OCI-LY1 (cell line): ENCODE data around the gene SS18L1.

ENCODE experiments used
- H2AFZ ChIP-seq: fragments of 200-600 bp; sonication (generic), shearing (Covaris generic); 2 replicates; pipeline ENCODE4 v1.6.0; 2014; ENCODE audit warnings: antibody characterized with exemption, mild to moderate bottlenecking, low read length
- H3F3A ChIP-seq: fragments of 200-600 bp; sonication (generic), shearing (Covaris generic); 2 replicates; pipeline ENCODE4 v1.6.0; 2014; ENCODE audit warnings: mild to moderate bottlenecking, antibody characterized with exemption, low read length, moderate library complexity; ENCODE audit not compliant: insufficient read depth
- H3K27ac ChIP-seq: fragments of 200-600 bp; sonication (generic); 2 replicates; pipeline ENCODE4 v1.5.1; 2014; ENCODE audit warnings: low read length, mixed run types, mild to moderate bottlenecking, low read depth; ENCODE audit not compliant: poor library complexity, severe bottlenecking
- H3K27me3 ChIP-seq: fragments of 200-600 bp; sonication (generic); 2 replicates; pipeline ENCODE4 v1.6.0; 2014; ENCODE audit warnings: antibody characterized with exemption, mild to moderate bottlenecking, low read length, moderate library complexity; ENCODE audit not compliant: insufficient read depth
- H3K36me3 ChIP-seq: fragments of 200-600 bp; sonication (generic); 2 replicates; pipeline ENCODE4 v1.6.1; 2014; ENCODE audit warnings: mild to moderate bottlenecking, antibody characterized with exemption, low read length, moderate library complexity, mixed read lengths; ENCODE audit not compliant: insufficient read depth
- H3K4me1 ChIP-seq: fragments of 200-600 bp; sonication (generic); 2 replicates; pipeline ENCODE4 v1.5.1; 2014; ENCODE audit warnings: mild to moderate bottlenecking, low read length, moderate library complexity; ENCODE audit not compliant: insufficient read depth, severe bottlenecking
- H3K4me2 ChIP-seq: fragments of 200-600 bp; sonication (generic), shearing (Covaris generic); 2 replicates; pipeline ENCODE4 v1.6.1; 2014; ENCODE audit warnings: low read length
- H3K4me3 ChIP-seq: fragments of 200-600 bp; sonication (generic); 2 replicates; pipeline ENCODE4 v1.5.1; 2014; ENCODE audit warnings: low read length, low read depth, mild to moderate bottlenecking, mixed read lengths; ENCODE audit not compliant: poor library complexity, severe bottlenecking
- H3K79me2 ChIP-seq: fragments of 200-600 bp; shearing (Covaris generic); 2 replicates; pipeline ENCODE4 v1.6.1; 2016; ENCODE audit warnings: mixed run types, low read length, mixed read lengths; ENCODE audit not compliant: insufficient read depth
- H3K9ac ChIP-seq: fragments of 200-600 bp; sonication (generic), shearing (Covaris generic); 2 replicates; pipeline ENCODE4 v1.6.1; 2014; ENCODE audit warnings: mild to moderate bottlenecking, low read length, mixed read lengths
- H3K9me2 ChIP-seq: fragments of 200-600 bp; sonication (generic), shearing (Covaris generic); 2 replicates; pipeline ENCODE4 v1.6.1; 2014; ENCODE audit warnings: low read depth, mild to moderate bottlenecking, low read length, mixed read lengths
- H3K9me3 ChIP-seq: fragments of 200-600 bp; shearing (Covaris generic); 2 replicates; pipeline ENCODE4 v1.6.1; 2014; ENCODE audit warnings: low read length, mixed read lengths
- H4K20me1 ChIP-seq: fragments of 200-600 bp; sonication (generic), shearing (Covaris generic); 2 replicates; pipeline ENCODE4 v1.6.0; 2016; ENCODE audit warnings: mild to moderate bottlenecking, low read length; ENCODE audit not compliant: insufficient read depth
- CTCF ChIP-seq: fragments of 200-600 bp; sonication (generic), shearing (Covaris generic); IDR thresholded peaks from 2 replicates; pipeline ENCODE4 v1.5.1; 2017; ENCODE audit warnings: mild to moderate bottlenecking, antibody characterized with exemption, low read length, moderate library complexity, mixed read lengths
- EZH2 ChIP-seq: fragments of 200-600 bp; sonication (generic), shearing (Covaris generic); IDR thresholded peaks from 2 replicates; pipeline ENCODE4 v1.8.0; 2017; ENCODE audit warnings: borderline replicate concordance, mixed run types, mild to moderate bottlenecking, antibody characterized with exemption, low read length, moderate library complexity, mixed read lengths

The SS18L1 gene

DNA sequence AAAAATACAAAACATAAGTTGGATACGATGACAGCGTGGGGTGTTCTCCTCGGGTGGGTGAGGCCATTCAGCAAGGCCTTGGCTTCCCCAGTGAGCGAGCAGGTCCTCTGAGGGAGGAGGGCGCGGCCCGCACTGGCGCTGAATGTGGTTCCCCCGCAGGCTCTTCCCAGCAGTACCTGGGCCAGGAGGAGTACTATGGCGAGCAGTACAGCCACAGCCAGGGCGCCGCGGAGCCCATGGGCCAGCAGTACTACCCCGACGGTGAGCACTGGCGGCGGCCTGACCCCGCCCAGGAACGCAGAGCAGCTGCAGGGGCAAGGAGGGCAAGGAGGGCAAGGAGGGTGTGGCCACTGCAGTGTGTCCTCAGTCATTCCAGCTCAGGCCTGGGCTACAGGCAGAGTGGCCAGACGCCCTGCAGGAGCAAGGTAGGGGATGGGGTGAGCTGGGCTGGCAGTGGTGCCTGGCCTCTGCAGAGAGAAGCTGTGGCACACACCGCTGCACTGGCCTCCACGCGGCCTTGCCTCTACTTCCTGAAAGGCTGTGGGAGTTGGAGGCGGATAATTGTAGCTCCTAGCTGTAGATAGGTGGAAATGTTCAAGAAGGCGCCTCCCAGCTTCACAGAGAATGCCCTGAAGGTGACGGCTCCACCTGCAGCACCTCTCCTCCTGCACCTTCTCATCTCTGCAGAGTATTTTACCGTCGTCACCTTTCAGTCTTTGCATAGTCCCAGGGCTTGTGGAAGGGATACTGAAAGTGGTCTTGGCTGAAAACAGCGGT, 20.6 kb downstream of the SS18L1 start:
- H4K20me1 ChIP-seq, result no peaks in the 10 kb centered on the region
- no peaks in the 10 kb centered on the region for H3K9me3 ChIP-seq
- H3K79me2 ChIP-seq, result no peaks in the 10 kb centered on the region
- no peak for TF ChIP-seq CTCF
- no peak for TF ChIP-seq EZH2
- no peaks in the 10 kb centered on the region for H3F3A ChIP-seq
- H3K4me1 ChIP-seq, result no peaks in the 10 kb centered on the region
- H3K36me3 ChIP-seq, result peaks cover 5% of the 10 kb centered on the region; the same call in 1 of the 2 replicates
- no peak overlapping the region for H3K4me2 ChIP-seq
- no peaks in the 10 kb centered on the region for H3K27me3 ChIP-seq
- H2AFZ ChIP-seq, result no peak overlapping the region
- H3K4me3 ChIP-seq, result no peak overlapping the region
- H3K27ac ChIP-seq, result no peak overlapping the region
- no peak overlapping the region for H3K9ac ChIP-seq
- no peaks in the 10 kb centered on the region for H3K9me2 ChIP-seq

- Histone ChIP-seq H3K4me3 (no peak overlapping the region), H3K36me3 (peaks cover 7% of the 10 kb centered on the region; the same call in 1 of the 2 replicates), H3K9me2 (no peaks in the 10 kb centered on the region), H3K9me3 (no peaks in the 10 kb centered on the region), H3K4me2 (no peak overlapping the region), H3K27ac (no peak overlapping the region), H3K4me1 (no peaks in the 10 kb centered on the region), H3K79me2 (no peaks in the 10 kb centered on the region), H4K20me1 (no peaks in the 10 kb centered on the region), H2AFZ (no peak overlapping the region), H3F3A (no peaks in the 10 kb centered on the region), H3K9ac (no peak overlapping the region), H3K27me3 (no peaks in the 10 kb centered on the region)
- TF ChIP-seq CTCF (no peak), EZH2 (no peak)
Measured at GRCh38 chr20:62164879-62165761, 21.6 kb downstream of the SS18L1 start.

DNA sequence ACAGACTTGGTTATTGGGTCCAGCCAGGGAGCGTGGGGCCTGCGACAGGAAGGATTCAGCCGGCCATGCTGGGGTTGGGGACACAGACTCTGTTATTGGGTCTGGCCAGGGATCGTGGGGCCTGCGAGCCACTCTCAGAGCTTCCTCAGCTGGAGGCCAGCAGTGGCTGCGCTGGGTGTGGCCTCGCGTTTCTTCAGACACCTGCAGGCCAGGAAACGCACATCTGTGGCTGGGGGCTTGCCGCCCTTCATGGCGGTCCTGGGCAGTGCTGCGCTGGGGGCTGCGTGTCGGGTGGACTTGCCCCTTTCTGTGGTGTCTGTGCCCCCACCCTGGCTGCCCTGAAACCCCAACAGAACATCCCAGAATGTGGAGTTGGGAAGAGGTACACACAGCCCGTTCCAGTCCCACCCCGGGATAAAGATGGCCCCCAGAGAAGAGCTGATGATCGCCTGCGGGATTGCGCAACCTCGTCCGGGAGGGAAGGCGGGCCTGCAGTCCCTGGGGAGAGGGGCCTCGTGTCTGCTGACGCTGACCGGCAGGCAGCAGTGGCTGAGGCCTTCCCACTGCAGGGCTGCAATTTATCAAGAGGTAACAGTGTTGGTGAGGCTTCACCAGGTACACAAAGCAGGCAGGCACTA, 22.3 kb downstream of the SS18L1 start:
- H3K9me3 ChIP-seq, result no peaks in the 10 kb centered on the region
- no peak overlapping the region for H3K9ac ChIP-seq
- H3K36me3 ChIP-seq, result peaks cover 7% of the 10 kb centered on the region; the same call in 1 of the 2 replicates

More for the DNA sequence above, 22.3 kb downstream of the SS18L1 start:
- TF ChIP-seq EZH2 (no peak), CTCF (no peak)
- H3K4me2 ChIP-seq, result no peak overlapping the region
- no peak overlapping the region for H3K27ac ChIP-seq
- no peak overlapping the region for H3K4me3 ChIP-seq
- no peaks in the 10 kb centered on the region for H3K79me2 ChIP-seq
- no peak overlapping the region for H2AFZ ChIP-seq
- no peaks in the 10 kb centered on the region for H3K9me2 ChIP-seq
- H3K4me1 ChIP-seq, result no peaks in the 10 kb centered on the region
- H3F3A ChIP-seq, result no peaks in the 10 kb centered on the region
- H4K20me1 ChIP-seq, result no peaks in the 10 kb centered on the region
- no peaks in the 10 kb centered on the region for H3K27me3 ChIP-seq
